Measurements from ENCODE around the gene FMNL1.
"Not testable (repeated sequence)": the region's sequence is repeated elsewhere in the genome, so short reads cannot be mapped to it uniquely, and the experiment has no call there.

FMNL1 gene

GRCh38 chr17:45221081-45222013, at the start of gene FMNL1:
TSS of gene FMNL1 (plus strand) at chr17:45221885. CDS start at chr17:45222125, 240 bp downstream.
- DNase-seq (ENCODE audit: low read depth), result peak; percentile 40

- DNase-seq (ENCODE audit: low read depth), result no peak
These were observed 49.5 kb upstream of the FMNL1 start for GRCh38 chr17:45172232-45172540.

- no peak for DNase-seq (ENCODE audit: low read depth)
These were observed 49.0 kb upstream of the FMNL1 start for GRCh38 chr17:45172541-45173286.

- no peak for DNase-seq (ENCODE audit: low read depth)
These were observed 45.9 kb upstream of the FMNL1 start for GRCh38 chr17:45175759-45176115.

- no peak for DNase-seq (ENCODE audit: low read depth)
These were observed 44.1 kb upstream of the FMNL1 start for GRCh38 chr17:45177563-45177962.

GRCh38 chr17:45184144-45184543, 37.5 kb upstream of the FMNL1 start:
- DNase-seq (ENCODE audit: low read depth), result no peak

- DNase-seq (ENCODE audit: low read depth), result no peak
These were observed 34.8 kb upstream of the FMNL1 start for GRCh38 chr17:45186801-45187354.

GRCh38 chr17:45189009-45189408, 32.7 kb upstream of the FMNL1 start:
- DNase-seq (ENCODE audit: low read depth), result no peak

- DNase-seq (ENCODE audit: low read depth), result no peak
These were observed 31.0 kb upstream of the FMNL1 start for GRCh38 chr17:45190503-45191255.

GRCh38 chr17:45195424-45195823, 26.3 kb upstream of the FMNL1 start:
- no peak for DNase-seq (ENCODE audit: low read depth)

- DNase-seq (ENCODE audit: low read depth), result no peak
These were observed 24.6 kb upstream of the FMNL1 start for GRCh38 chr17:45197108-45197507.

GRCh38 chr17:45197555-45198334, 23.9 kb upstream of the FMNL1 start:
- peak; percentile 84 for DNase-seq (ENCODE audit: low read depth)

GRCh38 chr17:45200701-45201100, 21.0 kb upstream of the FMNL1 start:
- no peak for DNase-seq (ENCODE audit: low read depth)

GRCh38 chr17:45201457-45201856, 20.2 kb upstream of the FMNL1 start:
- no peak for DNase-seq (ENCODE audit: low read depth)

GRCh38 chr17:45201880-45202279, 19.8 kb upstream of the FMNL1 start:
- DNase-seq (ENCODE audit: low read depth), result not testable (repeated sequence)

- peak; percentile 80 for DNase-seq (ENCODE audit: low read depth)
These were observed 2.6 kb upstream of the FMNL1 start for GRCh38 chr17:45218895-45219661.

- no peak for DNase-seq (ENCODE audit: low read depth)
These were observed 1.6 kb upstream of the FMNL1 start for GRCh38 chr17:45220079-45220478.

- no peak for DNase-seq (ENCODE audit: low read depth)
These were observed 266 bp downstream of the FMNL1 start for GRCh38 chr17:45222014-45222288.

GRCh38 chr17:45222289-45222995, 757 bp downstream of the FMNL1 start:
- DNase-seq (ENCODE audit: low read depth), result no peak

- no peak for DNase-seq (ENCODE audit: low read depth)
These were observed 1.4 kb downstream of the FMNL1 start for GRCh38 chr17:45222996-45223538.
